H4 (cell line): Measurements from ENCODE around the gene COMT. TPM values are rescaled to one million over a fixed set of nuclear protein-coding genes. Genes with fewer than 3 reads are reported as not detected.

Source experiments
- DNase-seq: peaks from one replicate; pipeline ENCODE4 v3.0.0-alpha.2; 2015; ENCODE audit warnings: low spot score
- total RNA-seq: library from RNA; depleted of rRNA; stranded (reverse); fragments of >200 nt; shearing (Covaris generic); gene quantifications from 2 replicates; pipeline ENCODE4 v1.2.3, GENCODE V29; 2014

The COMT gene
- total RNA-seq, 1 experiment from 2014 or later: 111 TPM

GRCh38 chr22:19969141-19969928, 27.8 kb downstream of the COMT start:
- DNase-seq: no peak

- DNase-seq: no peak
Observed at GRCh38 chr22:19970031-19970478, 28.5 kb downstream of the COMT start.

GRCh38 chr22:19970479-19971275, 29.1 kb downstream of the COMT start:
- peak; percentile 23 for DNase-seq

GRCh38 chr22:19971276-19972124, 29.9 kb downstream of the COMT start:
- DNase-seq: no peak

- DNase-seq: no peak
Observed at GRCh38 chr22:19972251-19972650, 30.7 kb downstream of the COMT start.

- DNase-seq: no peak
Observed at GRCh38 chr22:19972652-19973550, 31.3 kb downstream of the COMT start.

GRCh38 chr22:19973551-19974267, 32.1 kb downstream of the COMT start:
- no peak for DNase-seq

GRCh38 chr22:19974268-19974861, 32.8 kb downstream of the COMT start:
- peak; percentile 42 for DNase-seq

- no peak for DNase-seq
Observed at GRCh38 chr22:19974935-19975706, 33.5 kb downstream of the COMT start.

- DNase-seq: no peak
Observed at GRCh38 chr22:19975707-19976035, 34.1 kb downstream of the COMT start.

- DNase-seq: no peak
Observed at GRCh38 chr22:19976671-19977070, 35.1 kb downstream of the COMT start.

GRCh38 chr22:19977296-19978243, 36.0 kb downstream of the COMT start:
- DNase-seq: no peak

- DNase-seq: no peak
Observed at GRCh38 chr22:19978748-19979147, 37.2 kb downstream of the COMT start.

- no peak for DNase-seq
Observed at GRCh38 chr22:19979712-19980493, 38.3 kb downstream of the COMT start.

- no peak for DNase-seq
Observed at GRCh38 chr22:19980766-19981165, 39.2 kb downstream of the COMT start.

GRCh38 chr22:19981171-19981960, 39.8 kb downstream of the COMT start:
- no peak for DNase-seq
